ENCODE data around the gene IL4R. TPM values are rescaled to one million over a fixed set of nuclear protein-coding genes. Genes with fewer than 3 reads are reported as not detected.
"Not testable (repeated sequence)": the region's sequence is repeated elsewhere in the genome, so short reads cannot be mapped to it uniquely, and the experiment has no call there.

Gene IL4R
- total RNA-seq, 1 donor from 2014 or later = 12.0 TPM

DNA sequence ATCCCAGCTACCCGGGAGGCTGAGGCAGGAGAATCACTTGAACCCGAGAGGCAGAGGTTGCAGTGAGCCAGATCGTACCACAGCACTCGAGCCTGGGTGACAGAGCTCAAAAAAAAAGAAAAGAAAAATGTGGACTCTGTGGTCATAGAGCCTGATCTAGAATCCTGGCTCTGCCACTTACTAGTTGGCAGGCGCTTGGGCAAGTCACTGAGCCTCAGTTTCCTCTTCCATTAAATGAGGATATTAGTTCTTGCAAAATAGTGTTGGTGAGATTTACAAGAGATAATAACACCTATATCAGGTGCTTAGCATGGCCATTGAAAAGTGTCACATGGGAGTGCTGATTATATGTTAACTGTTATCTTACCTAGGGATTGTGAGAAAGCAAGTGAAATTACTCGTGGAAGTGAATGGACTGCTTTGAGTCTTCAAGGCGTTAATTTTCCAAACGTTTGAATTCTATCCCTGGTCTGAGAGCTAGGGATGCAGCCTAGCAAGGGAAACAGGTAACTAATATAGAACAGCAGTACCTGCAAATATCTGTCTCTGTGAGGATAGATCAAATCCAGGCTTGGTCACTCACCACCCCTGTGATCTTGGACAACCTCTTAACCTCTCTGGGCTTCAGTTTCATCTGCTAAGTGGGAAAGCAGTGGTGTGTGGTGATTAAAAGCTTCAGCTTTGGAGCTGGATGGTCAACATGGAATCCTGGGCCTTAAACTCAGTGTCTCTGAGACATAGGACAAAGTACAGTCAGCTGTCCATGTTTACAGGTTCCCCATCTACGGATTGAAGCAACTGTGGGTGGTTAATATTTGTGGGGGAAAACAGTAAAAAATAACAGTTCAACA, 44.2 kb upstream of the IL4R start:
- no peaks in the 10 kb centered on the region for H3K9me3 ChIP-seq (replicated peaks)
- no peaks in the 10 kb centered on the region for H3K27me3 ChIP-seq (ENCODE audit: low read depth)
- TF ChIP-seq, protein P1, sequence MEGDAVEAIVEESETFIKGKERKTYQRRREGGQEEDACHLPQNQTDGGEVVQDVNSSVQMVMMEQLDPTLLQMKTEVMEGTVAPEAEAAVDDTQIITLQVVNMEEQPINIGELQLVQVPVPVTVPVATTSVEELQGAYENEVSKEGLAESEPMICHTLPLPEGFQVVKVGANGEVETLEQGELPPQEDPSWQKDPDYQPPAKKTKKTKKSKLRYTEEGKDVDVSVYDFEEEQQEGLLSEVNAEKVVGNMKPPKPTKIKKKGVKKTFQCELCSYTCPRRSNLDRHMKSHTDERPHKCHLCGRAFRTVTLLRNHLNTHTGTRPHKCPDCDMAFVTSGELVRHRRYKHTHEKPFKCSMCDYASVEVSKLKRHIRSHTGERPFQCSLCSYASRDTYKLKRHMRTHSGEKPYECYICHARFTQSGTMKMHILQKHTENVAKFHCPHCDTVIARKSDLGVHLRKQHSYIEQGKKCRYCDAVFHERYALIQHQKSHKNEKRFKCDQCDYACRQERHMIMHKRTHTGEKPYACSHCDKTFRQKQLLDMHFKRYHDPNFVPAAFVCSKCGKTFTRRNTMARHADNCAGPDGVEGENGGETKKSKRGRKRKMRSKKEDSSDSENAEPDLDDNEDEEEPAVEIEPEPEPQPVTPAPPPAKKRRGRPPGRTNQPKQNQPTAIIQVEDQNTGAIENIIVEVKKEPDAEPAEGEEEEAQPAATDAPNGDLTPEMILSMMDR (IDR thresholded peaks at IDR 0.05; ENCODE audit: borderline replicate concordance) = no peak
- H3K4me1 ChIP-seq = peaks cover 22% of the 10 kb centered on the region
- intact Hi-C loops (cut with micrococcal nuclease) = no loop called here
- no peaks in the 10 kb centered on the region for H3K36me3 ChIP-seq
- DNase-seq = no peak
- peak overlapping the region; percentile 87 for H3K27ac ChIP-seq (replicated peaks)
- H3K4me3 ChIP-seq = peak overlapping the region; percentile 83

DNA sequence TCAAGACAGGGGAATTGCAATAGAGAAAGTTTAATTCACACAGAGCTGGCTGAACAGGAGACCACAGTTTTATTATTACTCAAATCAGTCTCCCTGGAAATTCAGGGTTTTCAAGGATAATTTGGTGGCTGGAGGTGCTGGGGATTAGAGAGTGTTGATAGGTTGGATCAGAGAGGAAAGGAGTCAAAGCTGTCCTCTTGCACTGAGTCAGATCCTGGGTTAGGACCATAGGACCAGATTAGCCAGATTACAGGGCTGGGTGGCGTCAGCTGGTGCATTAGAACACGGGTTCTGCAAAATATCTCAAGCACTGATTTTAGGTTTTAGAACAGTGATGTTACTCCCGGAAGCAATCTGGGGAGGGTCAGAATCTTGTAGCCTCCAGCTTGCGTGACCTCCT, 43.4 kb upstream of the IL4R start:
- no peak overlapping the region for H3K4me3 ChIP-seq
- TF ChIP-seq, protein P1 (IDR thresholded peaks at IDR 0.05; ENCODE audit: borderline replicate concordance) = no peak
- no peak for DNase-seq
- intact Hi-C loops (cut with micrococcal nuclease) = no loop called here
- no peaks in the 10 kb centered on the region for H3K27me3 ChIP-seq (ENCODE audit: low read depth)
- H3K9me3 ChIP-seq (replicated peaks) = no peaks in the 10 kb centered on the region
- peaks cover 22% of the 10 kb centered on the region for H3K4me1 ChIP-seq
- no peak overlapping the region for H3K27ac ChIP-seq (replicated peaks)
- H3K36me3 ChIP-seq = no peaks in the 10 kb centered on the region

DNA sequence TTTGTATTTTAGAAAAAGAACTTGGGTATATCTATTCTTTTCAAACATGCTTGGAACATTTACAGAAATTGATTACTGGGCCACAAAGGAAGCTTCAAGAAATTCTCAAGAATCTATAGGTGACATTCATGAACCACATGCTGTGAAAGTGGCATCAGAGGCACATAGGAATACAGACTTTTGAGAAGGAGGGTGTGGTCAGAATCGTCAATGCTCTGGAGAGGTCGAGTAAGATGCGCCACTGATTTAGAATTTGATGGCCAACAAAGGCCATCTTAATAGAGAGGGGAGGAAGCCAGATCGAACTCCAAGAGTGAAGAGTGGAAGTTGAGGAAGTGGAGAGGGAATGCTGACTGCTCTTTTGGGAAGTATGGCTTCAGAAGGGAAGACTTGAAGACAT, 41.7 kb upstream of the IL4R start:
- H3K36me3 ChIP-seq = no peaks in the 10 kb centered on the region
- no peak overlapping the region for H3K4me3 ChIP-seq
- peaks cover 22% of the 10 kb centered on the region for H3K4me1 ChIP-seq
- TF ChIP-seq, protein P1 (IDR thresholded peaks at IDR 0.05; ENCODE audit: borderline replicate concordance) = no peak
- DNase-seq = no peak
- H3K27ac ChIP-seq (replicated peaks) = no peak overlapping the region
- H3K9me3 ChIP-seq (replicated peaks) = no peaks in the 10 kb centered on the region
- intact Hi-C loops (cut with micrococcal nuclease) = no loop called here
- no peaks in the 10 kb centered on the region for H3K27me3 ChIP-seq (ENCODE audit: low read depth)

DNA sequence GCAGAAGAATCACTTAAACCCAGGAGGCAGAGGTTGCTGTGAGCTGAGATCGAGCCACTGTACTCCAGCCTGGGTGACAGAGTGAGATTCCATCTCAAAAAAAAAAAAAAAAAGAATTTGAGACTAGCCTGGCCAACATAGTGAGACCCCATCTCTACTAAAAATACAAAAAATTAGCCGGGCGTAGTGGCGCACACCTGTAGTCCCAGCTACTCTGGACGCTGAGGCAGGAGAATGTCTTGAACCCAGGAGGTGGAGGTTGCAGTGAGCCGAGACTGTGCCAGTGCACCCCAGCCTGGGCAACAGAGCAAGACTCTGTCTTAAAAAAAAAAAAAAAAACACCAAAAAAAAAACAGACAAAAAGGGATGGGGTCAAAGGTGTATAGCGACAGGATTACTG, 41.1 kb upstream of the IL4R start:
- H3K9me3 ChIP-seq (replicated peaks); DNase-seq; H3K27me3 ChIP-seq (ENCODE audit: low read depth); H3K36me3 ChIP-seq; H3K4me3 ChIP-seq; intact Hi-C loops (cut with micrococcal nuclease); H3K27ac ChIP-seq (replicated peaks): not testable (repeated sequence)
- peaks cover 17% of the 10 kb centered on the region for H3K4me1 ChIP-seq

DNA sequence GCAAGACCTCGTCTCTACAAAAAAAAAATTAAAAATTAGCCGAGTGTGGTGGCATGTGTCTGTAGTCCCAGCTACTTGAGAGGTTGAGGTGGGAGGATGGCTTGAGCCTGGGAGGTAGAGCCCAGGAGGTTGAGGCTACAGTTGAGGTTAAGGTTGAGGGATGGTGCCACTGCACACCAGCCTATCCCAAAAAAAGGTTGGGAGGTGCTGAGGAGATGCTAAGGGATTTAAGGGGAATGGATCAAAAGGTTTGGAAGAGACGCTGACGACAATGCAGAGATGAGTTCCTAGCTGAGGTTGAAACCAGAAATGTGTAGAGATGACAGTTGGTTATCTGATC, 40.5 kb upstream of the IL4R start:
- intact Hi-C loops (cut with micrococcal nuclease) = no loop called here
- H3K36me3 ChIP-seq = no peaks in the 10 kb centered on the region
- no peak overlapping the region for H3K4me3 ChIP-seq
- no peak overlapping the region for H3K27ac ChIP-seq (replicated peaks)
- TF ChIP-seq, protein P1 (IDR thresholded peaks at IDR 0.05; ENCODE audit: borderline replicate concordance) = no peak
- H3K4me1 ChIP-seq = peaks cover 11% of the 10 kb centered on the region
- no peak for DNase-seq
- H3K9me3 ChIP-seq (replicated peaks) = no peaks in the 10 kb centered on the region
- H3K27me3 ChIP-seq (ENCODE audit: low read depth) = no peaks in the 10 kb centered on the region

DNA sequence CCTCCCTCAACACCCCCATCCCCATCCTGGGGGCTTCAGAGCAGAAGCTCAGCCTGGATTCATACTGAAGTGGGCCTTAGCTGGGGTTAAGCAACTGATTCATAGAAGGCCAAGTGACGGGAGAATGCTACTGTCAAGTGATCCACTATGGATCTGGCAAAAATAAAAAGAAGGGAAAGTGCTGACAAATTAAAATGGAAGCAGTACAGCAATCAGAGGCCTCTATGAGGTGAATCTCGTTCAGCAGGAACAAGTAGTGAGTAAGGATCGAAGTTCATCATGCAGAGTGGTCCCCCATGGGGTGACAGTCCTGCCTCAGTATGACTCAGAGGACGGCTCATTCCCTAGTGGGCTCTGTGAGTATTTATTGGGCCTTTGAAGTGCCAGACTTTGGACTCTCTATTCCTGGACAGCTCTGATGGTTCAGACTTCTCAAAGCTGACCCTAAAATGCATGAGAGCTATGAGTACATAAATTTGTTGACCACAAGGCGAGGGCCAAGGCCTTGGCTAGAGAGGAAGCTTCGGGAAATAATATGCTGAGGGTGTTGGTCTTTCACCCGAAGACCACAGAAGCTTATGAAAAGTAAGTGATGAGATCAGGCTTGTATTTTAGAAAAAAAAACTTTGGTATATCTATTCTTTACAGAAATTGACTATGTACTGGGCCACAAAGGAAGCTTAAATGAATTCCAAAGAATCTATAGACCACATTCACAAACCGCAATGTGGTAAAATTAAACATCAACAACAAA, 39.9 kb upstream of the IL4R start:
- TF ChIP-seq, protein P1 (IDR thresholded peaks at IDR 0.05; ENCODE audit: borderline replicate concordance) = no peak
- no peaks in the 10 kb centered on the region for H3K27me3 ChIP-seq (ENCODE audit: low read depth)
- intact Hi-C loops (cut with micrococcal nuclease) = no loop called here
- DNase-seq = no peak
- no peak overlapping the region for H3K27ac ChIP-seq (replicated peaks)
- peaks cover 6% of the 10 kb centered on the region for H3K4me1 ChIP-seq
- no peaks in the 10 kb centered on the region for H3K36me3 ChIP-seq
- no peak overlapping the region for H3K4me3 ChIP-seq
- H3K9me3 ChIP-seq (replicated peaks) = no peaks in the 10 kb centered on the region

DNA sequence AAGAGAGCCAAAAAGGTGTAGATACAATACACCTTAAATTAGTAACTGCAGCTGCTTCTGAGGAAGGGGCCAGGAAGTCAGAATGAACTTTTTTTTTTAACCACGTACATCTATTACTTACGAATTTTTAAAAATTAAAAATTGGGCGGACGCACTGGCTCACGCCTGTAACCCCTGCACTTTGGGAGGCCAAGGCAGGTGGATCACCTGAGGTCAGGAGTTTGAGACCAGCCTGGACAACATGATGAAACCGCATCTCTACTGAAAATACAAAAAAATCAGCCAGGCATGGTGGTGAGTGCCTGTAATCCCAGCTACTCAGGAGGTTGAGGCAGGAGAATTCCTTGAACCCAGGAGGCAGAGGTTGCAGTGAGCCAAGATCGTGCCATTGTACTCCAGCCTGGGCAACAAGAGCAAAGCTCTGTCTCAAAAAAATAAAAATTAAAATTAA, 39.3 kb upstream of the IL4R start:
- DNase-seq; H3K36me3 ChIP-seq; H3K27me3 ChIP-seq (ENCODE audit: low read depth); H3K4me1 ChIP-seq; H3K4me3 ChIP-seq; H3K9me3 ChIP-seq (replicated peaks); H3K27ac ChIP-seq (replicated peaks); intact Hi-C loops (cut with micrococcal nuclease): not testable (repeated sequence)
